Measurements from ENCODE around the gene BRAF. TPM values are rescaled to one million over a fixed set of nuclear protein-coding genes. Genes with fewer than 3 reads are reported as not detected.

BRAF gene
- polyA plus RNA-seq, 1 donor (not counting 4 experiments of a cell fraction or from before 2014, with no cell fraction given), result 12.4 TPM

DNA sequence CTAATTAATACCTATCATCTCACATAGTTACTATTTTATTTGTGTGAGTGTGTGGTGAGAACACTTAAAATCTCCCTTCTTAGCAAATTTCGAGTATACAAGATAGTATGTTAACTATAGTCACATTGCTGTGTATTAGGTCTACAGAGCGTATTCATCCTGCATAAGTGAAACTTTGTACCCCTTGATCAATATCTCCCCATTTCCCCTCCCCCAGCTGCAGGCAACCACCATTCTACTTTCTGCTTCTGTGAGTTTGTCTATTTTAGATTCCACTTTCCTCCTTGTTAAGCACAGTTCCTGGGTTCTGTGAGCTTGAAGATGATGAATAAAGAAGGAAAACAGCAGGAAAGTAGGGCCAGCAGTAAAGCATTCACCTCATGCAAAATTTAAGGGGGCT lies 47.6 kb upstream of the BRAF start:
- no peaks in the 10 kb centered on the region for H4K20me1 ChIP-seq (ENCODE audit: control insufficient read depth, extremely low read depth, insufficient read depth, low read length)
- no peaks in the 10 kb centered on the region for H3K4me1 ChIP-seq (ENCODE audit: control insufficient read depth, extremely low read depth, insufficient read depth, low read length)
- H3K4me3 ChIP-seq (ENCODE audit: control insufficient read depth in 2 of 3, extremely low read depth in 1 of 3, insufficient read depth in 2 of 3, low read depth in 1 of 3, low read length in 3 of 3), result no peak overlapping the region
- no peak for DNase-seq (ENCODE audit: low read depth, low spot score)
- TF ChIP-seq, protein P1, sequence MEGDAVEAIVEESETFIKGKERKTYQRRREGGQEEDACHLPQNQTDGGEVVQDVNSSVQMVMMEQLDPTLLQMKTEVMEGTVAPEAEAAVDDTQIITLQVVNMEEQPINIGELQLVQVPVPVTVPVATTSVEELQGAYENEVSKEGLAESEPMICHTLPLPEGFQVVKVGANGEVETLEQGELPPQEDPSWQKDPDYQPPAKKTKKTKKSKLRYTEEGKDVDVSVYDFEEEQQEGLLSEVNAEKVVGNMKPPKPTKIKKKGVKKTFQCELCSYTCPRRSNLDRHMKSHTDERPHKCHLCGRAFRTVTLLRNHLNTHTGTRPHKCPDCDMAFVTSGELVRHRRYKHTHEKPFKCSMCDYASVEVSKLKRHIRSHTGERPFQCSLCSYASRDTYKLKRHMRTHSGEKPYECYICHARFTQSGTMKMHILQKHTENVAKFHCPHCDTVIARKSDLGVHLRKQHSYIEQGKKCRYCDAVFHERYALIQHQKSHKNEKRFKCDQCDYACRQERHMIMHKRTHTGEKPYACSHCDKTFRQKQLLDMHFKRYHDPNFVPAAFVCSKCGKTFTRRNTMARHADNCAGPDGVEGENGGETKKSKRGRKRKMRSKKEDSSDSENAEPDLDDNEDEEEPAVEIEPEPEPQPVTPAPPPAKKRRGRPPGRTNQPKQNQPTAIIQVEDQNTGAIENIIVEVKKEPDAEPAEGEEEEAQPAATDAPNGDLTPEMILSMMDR (optimal IDR thresholded peaks at IDR 0.05 in 1 of 3, IDR thresholded peaks at IDR 0.05 in 1 of 3, conservative IDR thresholded peaks at IDR 0.05 in 1 of 3; ENCODE audit: extremely low read depth in 1 of 3, insufficient read depth in 2 of 3, low read length in 3 of 3), result no peak
- TF ChIP-seq EZH2 (IDR thresholded peaks at IDR 0.05; ENCODE audit: low read length), result no peak
- H3K9me1 ChIP-seq (ENCODE audit: control insufficient read depth, extremely low read depth, insufficient read depth, low read length), result no peaks in the 10 kb centered on the region
- no peak overlapping the region for H2AFZ ChIP-seq (ENCODE audit: control insufficient read depth, low read length)
- dilution Hi-C loops (cut with MboI; ENCODE audit: extremely low pct_ligation_motif_present, low sequenced_read_pairs), result no loop called here
- H3K9me3 ChIP-seq (ENCODE audit: control insufficient read depth, low read depth, low read length), result no peaks in the 10 kb centered on the region
- H3K27ac ChIP-seq (ENCODE audit: control insufficient read depth, insufficient read depth, low read length), result no peak overlapping the region
- H3K27me3 ChIP-seq (ENCODE audit: control insufficient read depth, extremely low read depth, insufficient read depth, low read length), result no peaks in the 10 kb centered on the region
- FAIRE-seq, result no peak
- no peak overlapping the region for H3K4me2 ChIP-seq (ENCODE audit: control insufficient read depth, extremely low read depth, insufficient read depth, low read depth, low read length)
- no peaks in the 10 kb centered on the region for H3K79me2 ChIP-seq (ENCODE audit: control insufficient read depth, insufficient read depth, low read length)
- no peaks in the 10 kb centered on the region for H3K36me3 ChIP-seq (ENCODE audit: control insufficient read depth in 2 of 2, extremely low read depth in 1 of 2, insufficient read depth in 2 of 2, low read length in 2 of 2)
- H3K9ac ChIP-seq (ENCODE audit: control insufficient read depth, extremely low read depth, insufficient read depth, low read length), result no peak overlapping the region

DNA sequence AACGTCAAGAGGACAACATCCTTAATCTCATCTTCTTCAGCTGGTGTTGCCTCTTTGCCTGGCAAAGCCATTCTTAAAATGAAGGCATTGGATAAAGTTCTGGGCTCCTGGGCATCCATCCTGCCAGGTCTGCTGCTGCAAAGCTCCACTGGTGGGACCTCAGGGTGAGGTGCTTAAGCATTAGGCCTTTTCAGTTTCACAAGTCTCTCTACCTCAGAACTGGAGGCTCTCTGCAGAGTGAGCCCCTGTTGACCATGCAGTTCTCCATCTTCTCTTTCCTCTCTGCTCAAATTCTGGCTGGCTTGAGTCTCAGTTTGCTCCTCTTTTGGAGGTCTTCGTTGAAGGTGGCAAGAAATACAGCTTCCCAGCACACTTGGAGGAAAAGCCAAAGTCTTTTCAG lies 42.7 kb upstream of the BRAF start:
- H3K4me2 ChIP-seq (ENCODE audit: control insufficient read depth, extremely low read depth, insufficient read depth, low read depth, low read length), result no peak overlapping the region
- TF ChIP-seq, protein P1 (optimal IDR thresholded peaks at IDR 0.05 in 1 of 3, IDR thresholded peaks at IDR 0.05 in 1 of 3, conservative IDR thresholded peaks at IDR 0.05 in 1 of 3; ENCODE audit: extremely low read depth in 1 of 3, insufficient read depth in 2 of 3, low read length in 3 of 3), result no peak
- no peak for TF ChIP-seq EZH2 (IDR thresholded peaks at IDR 0.05; ENCODE audit: low read length)
- DNase-seq (ENCODE audit: low read depth, low spot score) (no peak), FAIRE-seq (no peak)
- H3K4me1 ChIP-seq (ENCODE audit: control insufficient read depth, extremely low read depth, insufficient read depth, low read length), result no peaks in the 10 kb centered on the region
- dilution Hi-C loops (cut with MboI; ENCODE audit: extremely low pct_ligation_motif_present, low sequenced_read_pairs), result no loop called here
- H3K27me3 ChIP-seq (ENCODE audit: control insufficient read depth, extremely low read depth, insufficient read depth, low read length), result no peaks in the 10 kb centered on the region
- no peaks in the 10 kb centered on the region for H3K79me2 ChIP-seq (ENCODE audit: control insufficient read depth, insufficient read depth, low read length)
- no peak overlapping the region for H3K27ac ChIP-seq (ENCODE audit: control insufficient read depth, insufficient read depth, low read length)
- H3K9me1 ChIP-seq (ENCODE audit: control insufficient read depth, extremely low read depth, insufficient read depth, low read length), result no peaks in the 10 kb centered on the region
- H3K9ac ChIP-seq (ENCODE audit: control insufficient read depth, extremely low read depth, insufficient read depth, low read length), result no peak overlapping the region
- H4K20me1 ChIP-seq (ENCODE audit: control insufficient read depth, extremely low read depth, insufficient read depth, low read length), result no peaks in the 10 kb centered on the region
- H3K9me3 ChIP-seq (ENCODE audit: control insufficient read depth, low read depth, low read length), result no peaks in the 10 kb centered on the region
- H3K4me3 ChIP-seq (ENCODE audit: control insufficient read depth in 2 of 3, extremely low read depth in 1 of 3, insufficient read depth in 2 of 3, low read depth in 1 of 3, low read length in 3 of 3), result no peak overlapping the region
- no peaks in the 10 kb centered on the region for H3K36me3 ChIP-seq (ENCODE audit: control insufficient read depth in 2 of 2, extremely low read depth in 1 of 2, insufficient read depth in 2 of 2, low read length in 2 of 2)
- H2AFZ ChIP-seq (ENCODE audit: control insufficient read depth, low read length), result no peak overlapping the region
